Cardiac muscle cell (in vitro differentiated cells and primary cell): Measurements from ENCODE around the gene SETD4. TPM values are rescaled to one million over a fixed set of nuclear protein-coding genes. Genes with fewer than 3 reads are reported as not detected.

Experiments
- DNase-seq, 2 donors: peaks; one replicate each; pipeline versions ENCODE4 v3.0.0 to v3.0.0-alpha.2; 2010 to 2017; ENCODE audit warnings: low read depth in 1 of 2, low spot score in 1 of 2
- H3K27ac ChIP-seq: fragments of 200-600 bp; sonication (generic); 2 replicates; pipeline ENCODE4 v1.5.1; 2016
- H3K27me3 ChIP-seq: fragments of 200-600 bp; sonication (generic); 2 replicates; pipeline ENCODE4 v1.6.0; 2016; ENCODE audit warnings: control low read depth
- H3K36me3 ChIP-seq: fragments of 200-600 bp; sonication (generic); 2 replicates; pipeline ENCODE4 v1.5.1; 2016; ENCODE audit warnings: control low read depth
- H3K4me1 ChIP-seq: fragments of 200-600 bp; sonication (generic); 2 replicates; pipeline ENCODE4 v1.8.1; 2017; ENCODE audit warnings: low read depth, mild to moderate bottlenecking, mixed run types
- H3K4me3 ChIP-seq: fragments of 200-600 bp; sonication (generic); 2 replicates; pipeline ENCODE4 v1.5.1; 2016; ENCODE audit warnings: mild to moderate bottlenecking
- H3K9me3 ChIP-seq: fragments of 200-600 bp; sonication (generic); 2 replicates; pipeline ENCODE4 v1.5.1; 2017; ENCODE audit warnings: low read depth, mild to moderate bottlenecking, control low read depth
- CTCF ChIP-seq: IDR thresholded peaks from 2 replicates; pipeline ENCODE4 v1.5.1; 2012; ENCODE audit warnings: low read depth, mild to moderate bottlenecking, low read length
- polyA plus RNA-seq: library from polyadenylated mRNA; unstranded; fragments of >200 nt; fragmentation: Nextera tagmentation; extraction: Ambion mirVana; gene quantifications from 2 replicates; pipeline ENCODE4 v1.2.1, GENCODE V29; 2016
- total RNA-seq: library from RNA; depleted of rRNA; stranded (reverse); fragments of >200 nt; gene quantifications from 2 replicates; pipeline ENCODE4 v1.2.3, GENCODE V29; 2016

SETD4 gene
- total and polyA plus RNA-seq, 2 experiments from 2014 or later = 16.2 to 28.5 TPM

- Histone ChIP-seq H3K9me3 (no peaks in the 10 kb centered on the region), H3K4me1 (no peaks in the 10 kb centered on the region), H3K36me3 (no peaks in the 10 kb centered on the region), H3K27ac (no peak overlapping the region), H3K27me3 (no peaks in the 10 kb centered on the region), H3K4me3 (no peak overlapping the region)
- DNase-seq = no peak
- no peak for TF ChIP-seq CTCF
Observed at GRCh38 chr21:36082237-36082664, 21.9 kb upstream of the SETD4 start.

- DNase-seq = no peak
- no peak for TF ChIP-seq CTCF
- Histone ChIP-seq H3K36me3 (no peaks in the 10 kb centered on the region), H3K4me1 (no peaks in the 10 kb centered on the region), H3K9me3 (no peaks in the 10 kb centered on the region), H3K27me3 (no peaks in the 10 kb centered on the region), H3K27ac (no peak overlapping the region), H3K4me3 (no peak overlapping the region)
Observed at GRCh38 chr21:36080386-36080785, 20.1 kb upstream of the SETD4 start.

- Histone ChIP-seq H3K27me3 (no peaks in the 10 kb centered on the region), H3K9me3 (no peaks in the 10 kb centered on the region), H3K4me3 (no peak overlapping the region), H3K4me1 (no peaks in the 10 kb centered on the region), H3K27ac (no peak overlapping the region), H3K36me3 (no peaks in the 10 kb centered on the region)
- no peak for TF ChIP-seq CTCF
- no peak for DNase-seq
Observed at GRCh38 chr21:36079671-36080070, 19.3 kb upstream of the SETD4 start.

GRCh38 chr21:36079010-36079649 is 18.8 kb upstream of the SETD4 start:
- no peak for DNase-seq
- no peak for TF ChIP-seq CTCF
- H3K27me3 ChIP-seq = no peaks in the 10 kb centered on the region
- H3K27ac ChIP-seq = no peak overlapping the region
- no peaks in the 10 kb centered on the region for H3K4me1 ChIP-seq
- no peaks in the 10 kb centered on the region for H3K36me3 ChIP-seq
- H3K4me3 ChIP-seq = no peak overlapping the region
- no peaks in the 10 kb centered on the region for H3K9me3 ChIP-seq

DNA sequence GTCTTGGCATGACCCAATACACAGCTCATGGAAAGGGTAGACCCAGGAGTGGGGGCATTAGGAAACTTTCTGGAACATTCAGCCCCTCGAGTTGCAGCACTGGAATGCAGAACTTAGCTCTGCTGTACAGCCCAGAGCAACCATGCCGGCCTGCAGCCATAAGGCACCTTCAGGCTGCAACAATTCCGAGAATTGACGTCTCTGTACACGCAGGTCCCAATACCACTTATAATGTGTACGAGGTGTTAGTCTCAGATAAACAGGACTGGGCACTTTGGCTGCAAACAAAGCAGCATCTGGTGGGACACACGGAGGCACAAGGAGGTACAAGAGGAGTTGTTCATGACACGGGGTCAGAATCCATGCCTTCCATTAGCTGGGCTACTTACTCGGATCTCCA is 17.4 kb upstream of the SETD4 start:
- Histone ChIP-seq H3K4me1 (no peaks in the 10 kb centered on the region), H3K27me3 (no peaks in the 10 kb centered on the region), H3K9me3 (no peaks in the 10 kb centered on the region), H3K36me3 (no peaks in the 10 kb centered on the region), H3K4me3 (no peak overlapping the region), H3K27ac (no peak overlapping the region)
- no peak for TF ChIP-seq CTCF
- no peak for DNase-seq
